ENCODE measurements around the gene KBTBD7. TPM values are rescaled to one million over a fixed set of nuclear protein-coding genes. Genes with fewer than 3 reads are reported as not detected.

KBTBD7 gene
- total and polyA plus RNA-seq, 2 donors (not counting 3 experiments of a cell fraction or from before 2014, with no cell fraction given), result 2.1 to 4.4 TPM

GRCh38 chr13:41182231-41182630 lies 12.1 kb downstream of the KBTBD7 start:
- H3K36me3 ChIP-seq (ENCODE audit: control insufficient read depth in 2 of 2, extremely low read depth in 1 of 2, insufficient read depth in 2 of 2, low read length in 2 of 2), result no peaks in the 10 kb centered on the region
- no peaks in the 10 kb centered on the region for H3K79me2 ChIP-seq (ENCODE audit: control insufficient read depth, insufficient read depth, low read length)
- CTCF ChIA-PET, result interaction anchor here (0.7 kb wide), 1 partner anchor 23 kb away, joined by 3 read pairs; no protein-coding TSS in a partner anchor
- H3K9me1 ChIP-seq (replicated peaks; ENCODE audit: control insufficient read depth, extremely low read depth, insufficient read depth, low read length), result no peaks in the 10 kb centered on the region
- POLR2A ChIA-PET, result no interaction called here
- H3K9ac ChIP-seq (replicated peaks; ENCODE audit: extremely low read depth, insufficient read depth, low read length), result no peak overlapping the region
- H3K27ac ChIP-seq (ENCODE audit: insufficient read depth, low read depth, low read length), result no peak overlapping the region
- H4K20me1 ChIP-seq (replicated peaks; ENCODE audit: control insufficient read depth, extremely low read depth, insufficient read depth, low read length), result no peaks in the 10 kb centered on the region
- no peak overlapping the region for H2AFZ ChIP-seq (ENCODE audit: low read depth, low read length)
- FAIRE-seq (no peak), DNase-seq (ENCODE audit: low read depth, low spot score) (no peak)
- H3K4me1 ChIP-seq (ENCODE audit: control insufficient read depth, extremely low read depth, insufficient read depth, low read length), result no peaks in the 10 kb centered on the region
- TF ChIP-seq POLR2AphosphoS5 (IDR thresholded peaks at IDR 0.05; ENCODE audit: insufficient read depth, low read depth, low read length) (no peak), MYC (IDR thresholded peaks at IDR 0.05; ENCODE audit: low read depth, low read length) (no peak), JUN (IDR thresholded peaks at IDR 0.05; ENCODE audit: borderline replicate concordance, insufficient read depth, insufficient read length, low read depth) (no peak), POLR2A (IDR thresholded peaks at IDR 0.05; ENCODE audit: low read depth, low read length) (no peak), FOS (IDR thresholded peaks at IDR 0.05; ENCODE audit: borderline replicate concordance, insufficient read depth, low read length) (no peak), GATA2 (IDR thresholded peaks at IDR 0.05; ENCODE audit: insufficient read depth, insufficient read length, low read depth, low read length) (no peak), EZH2 (IDR thresholded peaks at IDR 0.05; ENCODE audit: borderline replicate concordance, low read depth, low read length, severe bottlenecking) (no peak)
- TF ChIP-seq, protein P1, sequence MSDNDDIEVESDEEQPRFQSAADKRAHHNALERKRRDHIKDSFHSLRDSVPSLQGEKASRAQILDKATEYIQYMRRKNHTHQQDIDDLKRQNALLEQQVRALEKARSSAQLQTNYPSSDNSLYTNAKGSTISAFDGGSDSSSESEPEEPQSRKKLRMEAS (IDR thresholded peaks at IDR 0.05; ENCODE audit: insufficient read depth, insufficient read length), result no peak
- TF ChIP-seq, protein P2, sequence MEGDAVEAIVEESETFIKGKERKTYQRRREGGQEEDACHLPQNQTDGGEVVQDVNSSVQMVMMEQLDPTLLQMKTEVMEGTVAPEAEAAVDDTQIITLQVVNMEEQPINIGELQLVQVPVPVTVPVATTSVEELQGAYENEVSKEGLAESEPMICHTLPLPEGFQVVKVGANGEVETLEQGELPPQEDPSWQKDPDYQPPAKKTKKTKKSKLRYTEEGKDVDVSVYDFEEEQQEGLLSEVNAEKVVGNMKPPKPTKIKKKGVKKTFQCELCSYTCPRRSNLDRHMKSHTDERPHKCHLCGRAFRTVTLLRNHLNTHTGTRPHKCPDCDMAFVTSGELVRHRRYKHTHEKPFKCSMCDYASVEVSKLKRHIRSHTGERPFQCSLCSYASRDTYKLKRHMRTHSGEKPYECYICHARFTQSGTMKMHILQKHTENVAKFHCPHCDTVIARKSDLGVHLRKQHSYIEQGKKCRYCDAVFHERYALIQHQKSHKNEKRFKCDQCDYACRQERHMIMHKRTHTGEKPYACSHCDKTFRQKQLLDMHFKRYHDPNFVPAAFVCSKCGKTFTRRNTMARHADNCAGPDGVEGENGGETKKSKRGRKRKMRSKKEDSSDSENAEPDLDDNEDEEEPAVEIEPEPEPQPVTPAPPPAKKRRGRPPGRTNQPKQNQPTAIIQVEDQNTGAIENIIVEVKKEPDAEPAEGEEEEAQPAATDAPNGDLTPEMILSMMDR (IDR thresholded peaks at IDR 0.05; ENCODE audit: extremely low read depth in 1 of 2, insufficient read depth in 1 of 2, low read depth in 1 of 2, low read length in 2 of 2), result no peak
- intact Hi-C loops (cut with micrococcal nuclease), result no loop called here
- H3K4me2 ChIP-seq (ENCODE audit: insufficient read depth, low read length), result no peak overlapping the region
- H3K9me3 ChIP-seq (replicated peaks; ENCODE audit: control insufficient read depth, insufficient read depth, low read length), result no peaks in the 10 kb centered on the region
- no TSS peak for BruUV-seq (replicated peaks)
- H3K27me3 ChIP-seq (ENCODE audit: control insufficient read depth in 2 of 2, insufficient read depth in 2 of 2, low read length in 2 of 2), result no peaks in the 10 kb centered on the region
- dilution Hi-C loops (cut with MboI; ENCODE audit: extremely low pct_ligation_motif_present, low sequenced_read_pairs), result no loop called here
- no peak overlapping the region for H3K4me3 ChIP-seq (replicated peaks in 1 of 3; ENCODE audit: insufficient read depth in 1 of 3, low read depth in 1 of 3, low read length in 3 of 3)

Data from endothelial cell of umbilical vein (primary cell).